GM12801 (cell line): ENCODE results near the gene HRG.

Experiments
- CTCF ChIP-seq: IDR thresholded peaks from one replicate; pipeline ENCODE4 v1.5.1; 2011; ENCODE audit warnings: control low read depth; ENCODE audit not compliant: insufficient read length; ENCODE audit errors: extremely low read depth

HRG gene

GRCh38 chr3:186683979-186684378 lies 18.2 kb downstream of the HRG start:
- no peak for TF ChIP-seq CTCF

GRCh38 chr3:186687120-186687651 lies 21.4 kb downstream of the HRG start:
- TF ChIP-seq CTCF: no peak

GRCh38 chr3:186691676-186692075 lies 25.9 kb downstream of the HRG start:
- no peak for TF ChIP-seq CTCF

GRCh38 chr3:186693843-186694242 lies 28.0 kb downstream of the HRG start:
- no peak for TF ChIP-seq CTCF

GRCh38 chr3:186694288-186695032 lies 28.6 kb downstream of the HRG start:
- no peak for TF ChIP-seq CTCF

- TF ChIP-seq CTCF: no peak
Measured at GRCh38 chr3:186696522-186696921, 30.7 kb downstream of the HRG start.

- no peak for TF ChIP-seq CTCF
Measured at GRCh38 chr3:186697510-186697909, 31.7 kb downstream of the HRG start.

- TF ChIP-seq CTCF: no peak
Measured at GRCh38 chr3:186700267-186700666, 34.5 kb downstream of the HRG start.
